ENCODE results near the gene ZCWPW1.

DNA sequence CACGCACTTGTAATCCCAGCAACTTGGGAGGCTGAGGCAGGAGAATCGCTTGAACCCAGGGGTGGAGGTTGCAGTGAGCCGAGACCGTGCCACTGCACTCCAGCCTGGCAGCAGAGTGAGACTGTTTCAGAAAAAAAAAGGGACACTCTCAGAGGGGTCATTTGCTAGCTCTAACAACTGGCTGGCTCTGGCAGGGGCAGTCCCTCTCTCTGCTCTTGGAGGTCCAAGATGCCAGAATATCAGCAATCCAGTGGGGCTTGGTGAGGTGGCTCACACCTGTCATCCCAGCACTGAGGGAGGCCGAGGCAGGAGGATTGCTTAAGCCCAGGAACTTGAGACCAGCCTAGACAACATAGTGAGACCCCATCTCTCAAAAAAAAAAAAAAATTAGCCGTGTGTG, 57.8 kb downstream of the ZCWPW1 start:
- TF ChIP-seq, protein P1, sequence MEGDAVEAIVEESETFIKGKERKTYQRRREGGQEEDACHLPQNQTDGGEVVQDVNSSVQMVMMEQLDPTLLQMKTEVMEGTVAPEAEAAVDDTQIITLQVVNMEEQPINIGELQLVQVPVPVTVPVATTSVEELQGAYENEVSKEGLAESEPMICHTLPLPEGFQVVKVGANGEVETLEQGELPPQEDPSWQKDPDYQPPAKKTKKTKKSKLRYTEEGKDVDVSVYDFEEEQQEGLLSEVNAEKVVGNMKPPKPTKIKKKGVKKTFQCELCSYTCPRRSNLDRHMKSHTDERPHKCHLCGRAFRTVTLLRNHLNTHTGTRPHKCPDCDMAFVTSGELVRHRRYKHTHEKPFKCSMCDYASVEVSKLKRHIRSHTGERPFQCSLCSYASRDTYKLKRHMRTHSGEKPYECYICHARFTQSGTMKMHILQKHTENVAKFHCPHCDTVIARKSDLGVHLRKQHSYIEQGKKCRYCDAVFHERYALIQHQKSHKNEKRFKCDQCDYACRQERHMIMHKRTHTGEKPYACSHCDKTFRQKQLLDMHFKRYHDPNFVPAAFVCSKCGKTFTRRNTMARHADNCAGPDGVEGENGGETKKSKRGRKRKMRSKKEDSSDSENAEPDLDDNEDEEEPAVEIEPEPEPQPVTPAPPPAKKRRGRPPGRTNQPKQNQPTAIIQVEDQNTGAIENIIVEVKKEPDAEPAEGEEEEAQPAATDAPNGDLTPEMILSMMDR (IDR thresholded peaks at IDR 0.05): no peak
- no peak for TF ChIP-seq POLR2A (IDR thresholded peaks at IDR 0.05)
